Thyroid gland (tissue), 4 donors: ENCODE measurements around the gene RPL35A.

Experiments used
- CTCF ChIP-seq, 6 experiments: fragments of 200-600 bp in 3 of 6; fragments of 450-650 bp in 3 of 6; sonication (generic) in 3 of 6; IDR thresholded peaks; one replicate each; pipeline ENCODE4 v1.5.1; 2016 to 2019; ENCODE audit warnings: antibody characterized with exemption in 6 of 6, mild to moderate bottlenecking in 2 of 6, inconsistent platforms in 1 of 6, moderate library complexity in 1 of 6
- POLR2A ChIP-seq, 2 donors: fragments of 450-650 bp; IDR thresholded peaks; one replicate each; pipeline ENCODE4 v1.6.1; 2017; ENCODE audit warnings: antibody characterized with exemption in 2 of 2, mild to moderate bottlenecking in 2 of 2, moderate library complexity in 1 of 2

GRCh38 chr3:197951392-197951990 lies 1.5 kb downstream of the RPL35A start:
- no peak for TF ChIP-seq CTCF (IDR thresholded peaks at IDR 0.05)
- no peak for TF ChIP-seq POLR2A (IDR thresholded peaks at IDR 0.05)
